Neural cell (in vitro differentiated cells): ENCODE data around the gene DNER. TPM values are rescaled to one million over a fixed set of nuclear protein-coding genes. Genes with fewer than 3 reads are reported as not detected.

Experiments
- H2AFZ ChIP-seq: fragments of 200-600, 300-800 bp; sonication (generic), shearing (Covaris generic); 2 replicates; pipeline ENCODE4 v1.6.0; 2014; ENCODE audit warnings: low read depth, mild to moderate bottlenecking, antibody characterized with exemption, low read length, moderate library complexity
- H3F3A ChIP-seq: fragments of 200-600 bp; shearing (Covaris generic); 2 replicates; pipeline ENCODE4 v1.6.1; 2016; ENCODE audit warnings: mild to moderate bottlenecking, moderate library complexity, mixed read lengths, antibody characterized with exemption, low read length; ENCODE audit not compliant: insufficient read depth, poor library complexity, severe bottlenecking
- H3K27ac ChIP-seq: fragments of 200-600, 300-800 bp; sonication (generic), shearing (Covaris generic); 2 replicates; pipeline ENCODE4 v1.5.1; 2014; ENCODE audit warnings: mild to moderate bottlenecking, low read length, moderate library complexity
- H3K27me3 ChIP-seq: fragments of 300-800, 200-600 bp; sonication (generic), shearing (Covaris generic); 2 replicates; pipeline ENCODE4 v1.6.0; 2014; ENCODE audit warnings: mild to moderate bottlenecking, low read depth, low read length, moderate library complexity; ENCODE audit not compliant: insufficient read depth
- H3K36me3 ChIP-seq: fragments of 300-800, 200-600 bp; sonication (generic), shearing (Covaris generic); 2 replicates; pipeline ENCODE4 v1.5.1; 2014; ENCODE audit warnings: mild to moderate bottlenecking, antibody characterized with exemption, low read length, moderate library complexity; ENCODE audit not compliant: insufficient read depth
- H3K4me2 ChIP-seq: fragments of 300-800, 200-600 bp; sonication (generic), shearing (Covaris generic); 2 replicates; pipeline ENCODE4 v1.6.0; 2014; ENCODE audit warnings: mild to moderate bottlenecking, low read length
- H3K4me3 ChIP-seq: fragments of 300-800, 200-600 bp; sonication (generic), shearing (Covaris generic); 2 replicates; pipeline ENCODE4 v1.5.1; 2014; ENCODE audit warnings: mild to moderate bottlenecking, low read length, moderate library complexity
- H3K79me2 ChIP-seq: fragments of 200-600 bp; shearing (Covaris generic); replicated peaks from 2 replicates; pipeline ENCODE4 v1.6.0; 2014; ENCODE audit warnings: mild to moderate bottlenecking, low read length, moderate library complexity; ENCODE audit not compliant: insufficient read depth
- H3K9ac ChIP-seq: fragments of 300-800, 200-600 bp; sonication (generic), shearing (Covaris generic); 2 replicates; pipeline ENCODE4 v1.6.1; 2016; ENCODE audit warnings: mild to moderate bottlenecking, low read length, mixed read lengths
- H3K9me2 ChIP-seq: fragments of 200-600 bp; shearing (Covaris generic); 2 replicates; pipeline ENCODE4 v1.6.1; 2016; ENCODE audit warnings: mild to moderate bottlenecking, low read length, mixed read lengths; ENCODE audit not compliant: insufficient read depth
- H3K9me3 ChIP-seq: fragments of 200-600, 300-800 bp; sonication (generic), shearing (Covaris generic); 2 replicates; pipeline ENCODE4 v1.6.1; 2016; ENCODE audit warnings: mild to moderate bottlenecking, mixed run types, low read length, moderate library complexity, mixed read lengths
- H4K20me1 ChIP-seq: fragments of 200-600 bp; shearing (Covaris generic); 2 replicates; pipeline ENCODE4 v1.6.1; 2016; ENCODE audit warnings: mild to moderate bottlenecking, mixed run types; ENCODE audit not compliant: insufficient read depth
- EP300 ChIP-seq: fragments of 450-650 bp; conservative IDR thresholded peaks from 2 replicates; pipeline ENCODE4 v1.6.1; 2014; ENCODE audit warnings: antibody characterized with exemption, mild to moderate bottlenecking, moderate library complexity; ENCODE audit not compliant: poor library complexity, severe bottlenecking
- EZH2 ChIP-seq: fragments of 200-600, 300-800 bp; shearing (Covaris generic), sonication (generic); IDR thresholded peaks from 2 replicates; pipeline ENCODE4 v1.6.1; 2014; ENCODE audit warnings: antibody characterized with exemption, low read length, borderline replicate concordance, mild to moderate bottlenecking; ENCODE audit not compliant: insufficient read depth, poor library complexity, severe bottlenecking
- MXI1 ChIP-seq: fragments of 450-650 bp; conservative IDR thresholded peaks from 2 replicates; pipeline ENCODE4 v1.6.1; 2014; ENCODE audit warnings: antibody characterized with exemption, mild to moderate bottlenecking; ENCODE audit not compliant: poor library complexity, severe bottlenecking
- POLR2AphosphoS5 ChIP-seq: IDR thresholded peaks from 2 replicates; pipeline ENCODE4 v1.6.1; 2012
- RAD21 ChIP-seq: fragments of 450-650 bp; conservative IDR thresholded peaks from 2 replicates; pipeline ENCODE4 v1.6.1; 2014; ENCODE audit warnings: antibody characterized with exemption, mild to moderate bottlenecking, moderate library complexity
- REST ChIP-seq: IDR thresholded peaks from 2 replicates; pipeline ENCODE4 v1.6.1; 2012; ENCODE audit warnings: borderline replicate concordance
- SMC3 ChIP-seq: fragments of 450-650 bp; conservative IDR thresholded peaks from 2 replicates; pipeline ENCODE4 v1.6.1; 2014; ENCODE audit warnings: antibody characterized with exemption, mild to moderate bottlenecking, moderate library complexity; ENCODE audit not compliant: poor library complexity
- TAF1 ChIP-seq: IDR thresholded peaks from 2 replicates; pipeline ENCODE4 v1.6.1; 2012; ENCODE audit warnings: low read depth
- polyA plus RNA-seq: library from polyadenylated mRNA; depleted of rRNA; stranded (reverse); fragments of >200 nt; gene quantifications from 2 replicates; pipeline ENCODE4 v1.2.3, GENCODE V29; 2014
- TF ChIP-seq, protein P1 (sequence below): fragments of 450-650 bp; IDR thresholded peaks from 2 replicates; pipeline ENCODE4 v1.5.1; 2014; ENCODE audit warnings: antibody characterized with exemption, mild to moderate bottlenecking, moderate library complexity; ENCODE audit not compliant: poor library complexity, severe bottlenecking

The DNER gene
- polyA plus RNA-seq, 1 donor from 2014 or later: 310 TPM

DNA sequence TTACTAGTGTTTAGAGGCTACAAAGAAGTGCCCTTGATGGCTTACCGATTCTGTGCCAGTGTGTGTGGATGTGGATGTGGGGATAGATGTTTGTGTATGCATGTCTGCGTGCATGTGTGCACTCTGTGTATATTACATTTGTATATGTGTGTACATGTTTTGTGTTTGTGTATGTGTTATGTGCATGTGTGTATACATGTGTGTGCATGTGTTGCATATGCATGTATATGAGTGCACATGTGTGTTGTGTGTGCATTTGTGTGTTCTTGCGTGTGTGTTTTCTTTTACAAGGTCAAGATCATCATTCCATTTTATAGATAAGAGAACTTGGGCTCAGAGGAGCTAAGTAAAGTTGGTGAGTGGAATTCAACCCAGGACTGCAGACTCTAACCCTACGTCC lies 226.1 kb downstream of the DNER start:
- H4K20me1 ChIP-seq: no peaks in the 10 kb centered on the region
- H3K4me2 ChIP-seq: no peak overlapping the region
- no peaks in the 10 kb centered on the region for H3F3A ChIP-seq
- no peak overlapping the region for H2AFZ ChIP-seq
- H3K36me3 ChIP-seq: peaks cover 4% of the 10 kb centered on the region
- peaks cover 6% of the 10 kb centered on the region for H3K9me3 ChIP-seq
- no peaks in the 10 kb centered on the region for H3K9me2 ChIP-seq
- H3K27ac ChIP-seq: no peak overlapping the region
- no peak overlapping the region for H3K9ac ChIP-seq
- no peaks in the 10 kb centered on the region for H3K27me3 ChIP-seq
- no peaks in the 10 kb centered on the region for H3K79me2 ChIP-seq
- TF ChIP-seq TAF1: no peak
- no peak for TF ChIP-seq REST
- TF ChIP-seq SMC3: no peak
- TF ChIP-seq POLR2AphosphoS5: no peak
- TF ChIP-seq EP300: no peak
- no peak for TF ChIP-seq MXI1
- TF ChIP-seq RAD21: no peak
- TF ChIP-seq, protein P1, sequence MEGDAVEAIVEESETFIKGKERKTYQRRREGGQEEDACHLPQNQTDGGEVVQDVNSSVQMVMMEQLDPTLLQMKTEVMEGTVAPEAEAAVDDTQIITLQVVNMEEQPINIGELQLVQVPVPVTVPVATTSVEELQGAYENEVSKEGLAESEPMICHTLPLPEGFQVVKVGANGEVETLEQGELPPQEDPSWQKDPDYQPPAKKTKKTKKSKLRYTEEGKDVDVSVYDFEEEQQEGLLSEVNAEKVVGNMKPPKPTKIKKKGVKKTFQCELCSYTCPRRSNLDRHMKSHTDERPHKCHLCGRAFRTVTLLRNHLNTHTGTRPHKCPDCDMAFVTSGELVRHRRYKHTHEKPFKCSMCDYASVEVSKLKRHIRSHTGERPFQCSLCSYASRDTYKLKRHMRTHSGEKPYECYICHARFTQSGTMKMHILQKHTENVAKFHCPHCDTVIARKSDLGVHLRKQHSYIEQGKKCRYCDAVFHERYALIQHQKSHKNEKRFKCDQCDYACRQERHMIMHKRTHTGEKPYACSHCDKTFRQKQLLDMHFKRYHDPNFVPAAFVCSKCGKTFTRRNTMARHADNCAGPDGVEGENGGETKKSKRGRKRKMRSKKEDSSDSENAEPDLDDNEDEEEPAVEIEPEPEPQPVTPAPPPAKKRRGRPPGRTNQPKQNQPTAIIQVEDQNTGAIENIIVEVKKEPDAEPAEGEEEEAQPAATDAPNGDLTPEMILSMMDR: no peak
- no peak for TF ChIP-seq EZH2
- H3K4me3 ChIP-seq: no peak overlapping the region

GRCh38 chr2:229486673-229487072 lies 227.7 kb downstream of the DNER start:
- H3K9me3 ChIP-seq: peaks cover 6% of the 10 kb centered on the region
- TF ChIP-seq MXI1 (no peak), SMC3 (no peak), POLR2AphosphoS5 (no peak), TAF1 (no peak), EP300 (no peak)
- no peaks in the 10 kb centered on the region for H3K79me2 ChIP-seq
- no peak overlapping the region for H3K4me2 ChIP-seq
- no peaks in the 10 kb centered on the region for H3F3A ChIP-seq
- H3K9me2 ChIP-seq: no peaks in the 10 kb centered on the region
- H3K27ac ChIP-seq: peak overlapping the region; percentile 43
- no peaks in the 10 kb centered on the region for H4K20me1 ChIP-seq
- peaks cover 4% of the 10 kb centered on the region for H3K36me3 ChIP-seq
- H3K9ac ChIP-seq: no peak overlapping the region
- H3K4me3 ChIP-seq: peak overlapping the region; percentile 12
- no peaks in the 10 kb centered on the region for H3K27me3 ChIP-seq
- H2AFZ ChIP-seq: no peak overlapping the region

DNA sequence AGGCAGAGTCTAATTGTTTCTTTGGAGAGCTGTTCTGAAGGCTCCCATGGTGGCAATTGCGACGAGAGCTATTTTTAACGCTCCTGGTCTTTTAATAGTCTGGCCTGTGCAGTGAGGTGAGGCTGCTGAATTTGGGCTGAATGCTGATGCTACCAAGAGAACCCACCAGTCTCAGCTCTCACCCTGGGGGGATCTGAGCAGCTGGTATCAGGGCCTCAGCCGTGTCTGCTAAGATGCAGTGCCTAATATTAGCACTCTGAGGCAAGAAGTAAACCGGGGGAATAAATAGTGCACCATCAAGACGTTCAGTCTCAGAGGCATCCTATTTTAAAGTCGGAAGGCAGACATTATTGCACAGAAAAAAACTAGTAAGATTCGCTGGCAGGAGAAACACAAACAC lies 228.5 kb downstream of the DNER start:
- Histone ChIP-seq H3K4me3 (peak overlapping the region; percentile 12), H3F3A (no peaks in the 10 kb centered on the region), H3K9ac (peak overlapping the region; percentile 14), H2AFZ (no peak overlapping the region), H3K27ac (peak overlapping the region; percentile 43), H3K4me2 (no peak overlapping the region), H3K79me2 (no peaks in the 10 kb centered on the region), H3K9me3 (peaks cover 5% of the 10 kb centered on the region), H3K27me3 (no peaks in the 10 kb centered on the region), H4K20me1 (no peaks in the 10 kb centered on the region), H3K36me3 (peaks cover under 1% of the 10 kb centered on the region), H3K9me2 (no peaks in the 10 kb centered on the region)
- TF ChIP-seq MXI1 (no peak), EZH2 (no peak), SMC3 (no peak), REST (no peak), EP300 (no peak), POLR2AphosphoS5 (no peak), RAD21 (no peak), TAF1 (no peak)
- TF ChIP-seq, protein P1: no peak
